GM12878 (cell line): ENCODE results near the gene PRDM12. TPM values are rescaled to one million over a fixed set of nuclear protein-coding genes. Genes with fewer than 3 reads are reported as not detected.

Experiments
- ATAC-seq: fragments of 200-7000 bp; cut with Tn5 transposase; 3 replicates; pipeline ENCODE4 v1.9.1; 2020; ENCODE audit warnings: mild to moderate bottlenecking, moderate library complexity
- BruUV-seq: library from RNA; stranded (reverse); fragments of 400-500 nt; replicated peaks from 2 replicates; lab custom pipeline; 2021; lab: Mats Ljungman, UMichigan
- CTCF ChIA-PET: fragments of 300-600 bp; sonication (Branson Sonifier 250); formaldehyde crosslinking; extraction: SDS; loops from one replicate; lab custom pipeline; 2021; ENCODE audit warnings: inconsistent platforms; lab: Yijun Ruan, JAX
- POLR2A ChIA-PET: fragments of 350-600 bp; formaldehyde crosslinking; extraction: SDS; loops from one replicate; lab custom pipeline; 2021; ENCODE audit warnings: inconsistent platforms; lab: Charles Lee
- RAD21 ChIA-PET: fragments of 300-600 bp; sonication (Branson Sonifier 250); formaldehyde crosslinking; loops from one replicate; lab custom pipeline; 2023; ENCODE audit warnings: antibody characterized with exemption; ENCODE audit not compliant: unreplicated experiment; lab: Charles Lee
- SMC1A ChIA-PET: fragments of 300-600 bp; sonication (Branson Sonifier 250); formaldehyde crosslinking; loops from one replicate; lab custom pipeline; 2023; ENCODE audit not compliant: unreplicated experiment, uncharacterized antibody; lab: Charles Lee
- DNase-seq: peaks from one replicate; pipeline ENCODE4 v3.0.0-alpha.2; 2011; ENCODE audit warnings: low read depth, low spot score
- FAIRE-seq: peaks from 3 replicates; lab custom pipeline; 2011; peaks lifted over from hg19 to GRCh38; lab: Jason Lieb, UNC
- H2AFZ ChIP-seq: 2 replicates; pipeline ENCODE4 v1.6.0; 2011; ENCODE audit warnings: low read depth, low read length, control low read depth; ENCODE audit not compliant: control insufficient read depth
- H3K27ac ChIP-seq: 2 replicates; pipeline ENCODE4 v1.5.1; 2011; ENCODE audit warnings: control low read depth; ENCODE audit not compliant: control insufficient read depth, insufficient read depth
- H3K27me3 ChIP-seq, 2 experiments: replicated peaks in 1 of 2; 2 replicates each; pipeline versions ENCODE4 v1.6.0 to v1.6.1; 2011; ENCODE audit warnings: low read length in 1 of 2; ENCODE audit not compliant: control insufficient read depth in 2 of 2, insufficient read depth in 2 of 2
- H3K36me3 ChIP-seq, 2 experiments: 2 replicates each; pipeline ENCODE4 v1.5.1; 2011; ENCODE audit warnings: low read length in 1 of 2; ENCODE audit not compliant: control insufficient read depth in 2 of 2, insufficient read depth in 2 of 2
- H3K4me1 ChIP-seq: 2 replicates; pipeline ENCODE4 v1.6.1; 2011; ENCODE audit warnings: mild to moderate bottlenecking, low read length, moderate library complexity, mixed read lengths; ENCODE audit not compliant: control insufficient read depth, insufficient read depth
- H3K4me2 ChIP-seq: 2 replicates; pipeline ENCODE4 v1.6.0; 2011; ENCODE audit warnings: control low read depth; ENCODE audit not compliant: control insufficient read depth, insufficient read depth
- H3K4me3 ChIP-seq: fragments of 200-600 bp; sonication (generic); 2 replicates; pipeline ENCODE4 v1.5.1; 2016
- H3K79me2 ChIP-seq: 2 replicates; pipeline ENCODE4 v1.6.0; 2011; ENCODE audit warnings: low read length; ENCODE audit not compliant: control insufficient read depth, insufficient read depth
- H3K9ac ChIP-seq: 2 replicates; pipeline ENCODE4 v1.8.0; 2011; ENCODE audit warnings: low read length, control low read depth, mixed read lengths; ENCODE audit not compliant: control insufficient read depth, insufficient read depth
- H3K9me3 ChIP-seq: replicated peaks from 3 replicates; pipeline ENCODE4 v1.5.1; 2011; ENCODE audit warnings: mild to moderate bottlenecking, low read length; ENCODE audit not compliant: control insufficient read depth, insufficient read depth
- H4K20me1 ChIP-seq: 2 replicates; pipeline ENCODE4 v1.6.0; 2011; ENCODE audit not compliant: control insufficient read depth, insufficient read depth
- FOS ChIP-seq: IDR thresholded peaks from 3 replicates; pipeline ENCODE4 v1.6.1; 2011; ENCODE audit warnings: borderline replicate concordance; ENCODE audit not compliant: insufficient read length; ENCODE audit errors: extremely low read depth
- FOXK2 ChIP-seq: fragments of 450-650 bp; IDR thresholded peaks from 2 replicates; pipeline ENCODE4 v1.6.1; 2017; ENCODE audit warnings: mild to moderate bottlenecking, moderate library complexity
- HDAC6 ChIP-seq: fragments of 200-600 bp; sonication (generic); IDR thresholded peaks from one replicate; pipeline ENCODE4 v1.8.0; 2017; ENCODE audit warnings: antibody characterized with exemption; ENCODE audit not compliant: unreplicated experiment
- MEF2B ChIP-seq: fragments of 450-650 bp; IDR thresholded peaks from 2 replicates; pipeline ENCODE4 v1.6.1; 2018; ENCODE audit warnings: mild to moderate bottlenecking, moderate library complexity; ENCODE audit not compliant: partially characterized antibody, poor library complexity, severe bottlenecking
- RELA ChIP-seq: fragments of 450-650 bp; IDR thresholded peaks from 2 replicates; pipeline ENCODE4 v1.8.0; 2014; ENCODE audit warnings: borderline replicate concordance; ENCODE audit not compliant: partially characterized antibody
- SMC3 ChIP-seq: IDR thresholded peaks from 2 replicates; pipeline ENCODE4 v1.6.1; 2011; ENCODE audit warnings: low read length, improper control_type of control experiment, borderline replicate concordance
- SPI1 ChIP-seq: IDR thresholded peaks from 2 replicates; pipeline ENCODE4 v1.6.1; 2011; ENCODE audit warnings: low read depth, mild to moderate bottlenecking, low read length, moderate library complexity, borderline replicate concordance; ENCODE audit not compliant: insufficient read depth
- ZNF217 ChIP-seq: fragments of 450-650 bp; IDR thresholded peaks from 2 replicates; pipeline ENCODE4 v1.6.1; 2017; ENCODE audit warnings: antibody characterized with exemption, mild to moderate bottlenecking
- WGBS: methylation state at CpG from one replicate; pipeline ENCODE4 v1.1.6; 2016; ENCODE audit warnings: low lambda C conversion rate; ENCODE audit not compliant: insufficient replicate concordance, insufficient coverage; ENCODE audit errors: missing lambda C conversion rate; 5-methylcytosine and 5-hydroxymethylcytosine counted together
- in situ Hi-C: fragments of 300-500 bp; cut with MboI; formaldehyde crosslinking; loops from 9 replicates; pipeline ENCODE4 v1.14.3; 2018; ENCODE audit warnings: mixed read lengths
- intact Hi-C: fragments of 100-400 bp; cut with micrococcal nuclease; formaldehyde crosslinking; loops from one replicate; pipeline ENCODE4 v1.14.2; 2022; ENCODE audit not compliant: unreplicated experiment
- polyA plus RNA-seq, 11 experiments: library from polyadenylated mRNA; depleted of rRNA in 4 of 11; unstranded in 6 of 11; stranded (reverse) in 5 of 11; fragments of >200 nt; fragmentation: Nextera tagmentation in 4 of 11; fragmentation: Illumina TruSeq in 1 of 11; extraction: Ambion mirVana in 4 of 11; extraction: Trizol in 1 of 11; gene quantifications; 1 replicate in 1 of 11; 2 replicates in 10 of 11; pipeline versions ENCODE4 v1.2.1 to v1.2.3, GENCODE V29; 2011 to 2016; ENCODE audit warnings: inconsistent platforms in 2 of 11, missing spikeins in 2 of 11, low read depth in 1 of 11
- total RNA-seq, 4 experiments: library from RNA; depleted of rRNA in 3 of 4; stranded (reverse); fragments of >200 nt in 3 of 4; fragmentation: Illumina TruSeq in 1 of 4; extraction: Trizol in 1 of 4; gene quantifications; 2 replicates each; pipeline versions ENCODE4 v1.2.1 to v1.2.3, GENCODE V29; 2013 to 2021
- TF ChIP-seq, protein P1 (sequence below): fragments of 450-650 bp; IDR thresholded peaks from 2 replicates; pipeline ENCODE4 v1.6.1; 2017; ENCODE audit warnings: mild to moderate bottlenecking, moderate library complexity
- TF ChIP-seq, protein P2 (sequence below): IDR thresholded peaks from 2 replicates; pipeline ENCODE4 v1.6.1; 2011; ENCODE audit warnings: mild to moderate bottlenecking, low read depth, low read length, moderate library complexity; ENCODE audit not compliant: insufficient replicate concordance
- TF ChIP-seq, protein P3 (sequence below): fragments of 150-350 bp; IDR thresholded peaks from 2 replicates; pipeline ENCODE4 v1.6.1; 2014; ENCODE audit warnings: mild to moderate bottlenecking, low read depth, low read length
- TF ChIP-seq, protein P4 (sequence below): IDR thresholded peaks from 2 replicates; pipeline ENCODE4 v1.6.1; 2011; ENCODE audit warnings: low read depth, low read length, improper control_type of control experiment, borderline replicate concordance

The PRDM12 gene
- total and polyA plus RNA-seq, 10 of the 15 experiments (the other 5 are each of a cell fraction or from before 2014, with no cell fraction given), result not detected

DNA sequence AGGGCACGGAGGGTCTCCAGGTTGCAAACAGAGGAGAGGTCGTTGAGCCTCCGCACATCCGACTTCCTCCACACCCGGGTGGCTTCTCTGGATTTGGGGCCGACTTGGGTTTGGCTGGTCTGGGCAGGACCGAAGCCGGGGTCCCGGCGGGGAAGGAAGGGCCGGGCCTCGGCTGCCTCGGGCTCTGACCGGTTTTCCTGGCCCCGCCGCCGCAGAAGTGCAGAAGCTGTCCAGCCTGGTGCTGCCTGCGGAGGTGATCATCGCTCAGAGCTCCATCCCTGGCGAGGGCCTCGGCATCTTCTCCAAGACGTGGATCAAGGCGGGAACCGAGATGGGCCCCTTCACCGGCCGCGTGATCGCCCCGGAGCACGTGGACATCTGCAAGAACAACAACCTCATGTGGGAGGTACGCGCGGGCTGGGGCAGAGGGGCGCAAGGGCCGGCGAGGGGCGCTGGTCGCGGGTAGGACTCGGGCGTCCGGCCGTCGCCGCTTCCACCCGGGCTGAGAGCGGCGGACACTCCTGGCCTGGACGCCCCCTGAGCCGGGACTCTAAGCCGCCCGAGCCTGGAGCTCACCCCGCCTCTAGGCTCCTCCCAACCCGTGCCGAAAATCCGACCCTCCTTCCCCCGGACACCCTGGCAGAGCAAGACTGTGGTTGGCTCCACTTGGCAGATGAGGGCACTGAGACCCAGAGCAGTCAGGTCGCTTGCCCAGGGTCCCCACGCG is 2.2 kb downstream of the PRDM12 start:
- Histone ChIP-seq H3K36me3 (no peaks in the 10 kb centered on the region), H3K4me2 (no peak overlapping the region), H3K9ac (no peak overlapping the region)
- no peak for FAIRE-seq
- intact Hi-C loops, result no loop called here
- TF ChIP-seq SMC3, result no peak
- no peak for TF ChIP-seq FOXK2
- TF ChIP-seq HDAC6, result no peak
- TF ChIP-seq, protein P1, sequence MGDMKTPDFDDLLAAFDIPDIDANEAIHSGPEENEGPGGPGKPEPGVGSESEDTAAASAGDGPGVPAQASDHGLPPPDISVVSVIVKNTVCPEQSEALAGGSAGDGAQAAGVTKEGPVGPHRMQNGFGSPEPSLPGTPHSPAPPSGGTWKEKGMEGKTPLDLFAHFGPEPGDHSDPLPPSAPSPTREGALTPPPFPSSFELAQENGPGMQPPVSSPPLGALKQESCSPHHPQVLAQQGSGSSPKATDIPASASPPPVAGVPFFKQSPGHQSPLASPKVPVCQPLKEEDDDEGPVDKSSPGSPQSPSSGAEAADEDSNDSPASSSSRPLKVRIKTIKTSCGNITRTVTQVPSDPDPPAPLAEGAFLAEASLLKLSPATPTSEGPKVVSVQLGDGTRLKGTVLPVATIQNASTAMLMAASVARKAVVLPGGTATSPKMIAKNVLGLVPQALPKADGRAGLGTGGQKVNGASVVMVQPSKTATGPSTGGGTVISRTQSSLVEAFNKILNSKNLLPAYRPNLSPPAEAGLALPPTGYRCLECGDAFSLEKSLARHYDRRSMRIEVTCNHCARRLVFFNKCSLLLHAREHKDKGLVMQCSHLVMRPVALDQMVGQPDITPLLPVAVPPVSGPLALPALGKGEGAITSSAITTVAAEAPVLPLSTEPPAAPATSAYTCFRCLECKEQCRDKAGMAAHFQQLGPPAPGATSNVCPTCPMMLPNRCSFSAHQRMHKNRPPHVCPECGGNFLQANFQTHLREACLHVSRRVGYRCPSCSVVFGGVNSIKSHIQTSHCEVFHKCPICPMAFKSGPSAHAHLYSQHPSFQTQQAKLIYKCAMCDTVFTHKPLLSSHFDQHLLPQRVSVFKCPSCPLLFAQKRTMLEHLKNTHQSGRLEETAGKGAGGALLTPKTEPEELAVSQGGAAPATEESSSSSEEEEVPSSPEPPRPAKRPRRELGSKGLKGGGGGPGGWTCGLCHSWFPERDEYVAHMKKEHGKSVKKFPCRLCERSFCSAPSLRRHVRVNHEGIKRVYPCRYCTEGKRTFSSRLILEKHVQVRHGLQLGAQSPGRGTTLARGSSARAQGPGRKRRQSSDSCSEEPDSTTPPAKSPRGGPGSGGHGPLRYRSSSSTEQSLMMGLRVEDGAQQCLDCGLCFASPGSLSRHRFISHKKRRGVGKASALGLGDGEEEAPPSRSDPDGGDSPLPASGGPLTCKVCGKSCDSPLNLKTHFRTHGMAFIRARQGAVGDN, result no peak
- TF ChIP-seq, protein P2, sequence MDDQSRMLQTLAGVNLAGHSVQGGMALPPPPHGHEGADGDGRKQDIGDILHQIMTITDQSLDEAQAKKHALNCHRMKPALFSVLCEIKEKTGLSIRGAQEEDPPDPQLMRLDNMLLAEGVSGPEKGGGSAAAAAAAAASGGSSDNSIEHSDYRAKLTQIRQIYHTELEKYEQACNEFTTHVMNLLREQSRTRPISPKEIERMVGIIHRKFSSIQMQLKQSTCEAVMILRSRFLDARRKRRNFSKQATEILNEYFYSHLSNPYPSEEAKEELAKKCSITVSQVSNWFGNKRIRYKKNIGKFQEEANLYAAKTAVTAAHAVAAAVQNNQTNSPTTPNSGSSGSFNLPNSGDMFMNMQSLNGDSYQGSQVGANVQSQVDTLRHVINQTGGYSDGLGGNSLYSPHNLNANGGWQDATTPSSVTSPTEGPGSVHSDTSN, result no peak
- no peak for TF ChIP-seq ZNF217
- TF ChIP-seq, protein P3, sequence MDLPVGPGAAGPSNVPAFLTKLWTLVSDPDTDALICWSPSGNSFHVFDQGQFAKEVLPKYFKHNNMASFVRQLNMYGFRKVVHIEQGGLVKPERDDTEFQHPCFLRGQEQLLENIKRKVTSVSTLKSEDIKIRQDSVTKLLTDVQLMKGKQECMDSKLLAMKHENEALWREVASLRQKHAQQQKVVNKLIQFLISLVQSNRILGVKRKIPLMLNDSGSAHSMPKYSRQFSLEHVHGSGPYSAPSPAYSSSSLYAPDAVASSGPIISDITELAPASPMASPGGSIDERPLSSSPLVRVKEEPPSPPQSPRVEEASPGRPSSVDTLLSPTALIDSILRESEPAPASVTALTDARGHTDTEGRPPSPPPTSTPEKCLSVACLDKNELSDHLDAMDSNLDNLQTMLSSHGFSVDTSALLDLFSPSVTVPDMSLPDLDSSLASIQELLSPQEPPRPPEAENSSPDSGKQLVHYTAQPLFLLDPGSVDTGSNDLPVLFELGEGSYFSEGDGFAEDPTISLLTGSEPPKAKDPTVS, result no peak
- TF ChIP-seq SPI1, result no peak
- no peak for TF ChIP-seq FOS
- TF ChIP-seq, protein P4, sequence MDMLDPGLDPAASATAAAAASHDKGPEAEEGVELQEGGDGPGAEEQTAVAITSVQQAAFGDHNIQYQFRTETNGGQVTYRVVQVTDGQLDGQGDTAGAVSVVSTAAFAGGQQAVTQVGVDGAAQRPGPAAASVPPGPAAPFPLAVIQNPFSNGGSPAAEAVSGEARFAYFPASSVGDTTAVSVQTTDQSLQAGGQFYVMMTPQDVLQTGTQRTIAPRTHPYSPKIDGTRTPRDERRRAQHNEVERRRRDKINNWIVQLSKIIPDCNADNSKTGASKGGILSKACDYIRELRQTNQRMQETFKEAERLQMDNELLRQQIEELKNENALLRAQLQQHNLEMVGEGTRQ, result no peak
- no peak for TF ChIP-seq MEF2B
- no peak for TF ChIP-seq RELA
- TF ChIP-seq, all 136 proteins: peak for 0
- RAD21 ChIA-PET, result no interaction called here
- WGBS, result 28% methylated on average over 50 of the region's 60 CpGs
- SMC1A ChIA-PET, result no interaction called here
- DNase-seq (no peak), ATAC-seq (no peak)
- POLR2A ChIA-PET, result no interaction called here
- BruUV-seq, result no TSS peak
- peaks cover 14 to 26% of the 10 kb centered on the region in 2 experiments for H3K27me3 ChIP-seq
- no peaks in the 10 kb centered on the region for H4K20me1 ChIP-seq
- H3K9me3 ChIP-seq, result no peaks in the 10 kb centered on the region
- H3K4me3 ChIP-seq, result no peak overlapping the region
- no peaks in the 10 kb centered on the region for H3K79me2 ChIP-seq
- CTCF ChIA-PET, result no interaction called here
- no peaks in the 10 kb centered on the region for H3K4me1 ChIP-seq
- in situ Hi-C loops, result no loop called here
- no peak overlapping the region for H2AFZ ChIP-seq
- H3K27ac ChIP-seq, result no peak overlapping the region
